NCI-H128 (cell line): ENCODE data around the gene CSKMT.
"Not testable (repeated sequence)": the region's sequence is repeated elsewhere in the genome, so short reads cannot be mapped to it uniquely, and the experiment has no call there.

Source experiments
- DNase-seq: peaks from one replicate; lab custom pipeline; 2025; ENCODE audit not compliant: unreplicated experiment; lab: John Stamatoyannopoulos, UW

Gene CSKMT

GRCh38 chr11:62665075-62665598 lies at the start of gene CSKMT, which contains the start of gene C11orf98:
Gene CSKMT (plus strand): TSS chr11:62665312. CDS start chr11:62665880, 568 bp downstream.
Gene C11orf98 (minus strand): TSS chr11:62665210. CDS start chr11:62665169, 41 bp downstream.
- DNase-seq = peak; percentile 91

- no peak for DNase-seq
Measured at GRCh38 chr11:62615521-62615920, 49.6 kb upstream of the CSKMT start.

DNA sequence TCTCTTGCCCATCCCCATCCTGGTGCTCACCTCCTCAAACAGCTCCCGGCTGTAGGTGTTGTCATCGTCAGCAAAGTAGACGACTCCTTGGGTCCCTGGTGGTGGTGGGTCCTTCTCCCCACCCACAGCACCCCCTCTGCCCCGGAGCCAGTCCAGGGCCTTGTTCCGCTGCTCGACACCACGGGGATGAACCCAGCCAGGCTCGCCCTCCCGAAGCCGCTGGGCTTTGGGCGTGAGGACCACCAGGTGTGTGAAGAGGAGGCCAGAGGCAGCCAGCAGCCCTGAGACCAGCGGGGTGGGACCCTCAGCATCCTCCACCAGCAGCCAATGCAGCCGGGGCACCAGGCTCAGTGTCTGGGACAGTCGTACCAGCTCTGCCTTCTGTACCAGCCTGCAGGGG lies 48.2 kb upstream of the CSKMT start:
- DNase-seq = not testable (repeated sequence)

GRCh38 chr11:62621027-62621566 lies 44.0 kb upstream of the CSKMT start:
- no peak for DNase-seq

GRCh38 chr11:62621567-62622470 lies 43.3 kb upstream of the CSKMT start, which contains the start of gene B3GAT3:
Gene B3GAT3 (minus strand): TSS chr11:62621986. CDS start chr11:62621947, 39 bp downstream.
- peak; percentile 95 for DNase-seq

- DNase-seq = no peak
Measured at GRCh38 chr11:62622476-62623089, 42.5 kb upstream of the CSKMT start.

DNA sequence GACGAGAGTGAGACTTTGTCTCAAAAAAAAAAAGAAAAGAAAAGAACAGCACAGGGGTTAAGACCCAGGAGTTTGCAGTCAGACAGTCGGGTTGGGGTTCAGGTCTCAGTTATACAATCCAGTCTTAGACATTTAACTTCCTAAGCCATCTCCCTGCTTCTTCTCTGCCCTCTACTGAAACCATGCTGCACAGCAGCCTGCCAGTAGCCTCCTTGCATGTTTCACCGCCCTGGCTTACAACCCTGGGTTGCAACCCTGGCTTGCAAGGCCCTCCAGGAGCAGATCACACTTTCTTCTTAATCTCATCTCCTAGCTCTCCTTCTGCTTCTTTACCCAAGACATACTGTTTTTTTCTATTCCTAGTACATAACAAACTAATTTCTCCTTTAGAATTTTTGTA lies 37.4 kb upstream of the CSKMT start:
- DNase-seq = no peak

DNA sequence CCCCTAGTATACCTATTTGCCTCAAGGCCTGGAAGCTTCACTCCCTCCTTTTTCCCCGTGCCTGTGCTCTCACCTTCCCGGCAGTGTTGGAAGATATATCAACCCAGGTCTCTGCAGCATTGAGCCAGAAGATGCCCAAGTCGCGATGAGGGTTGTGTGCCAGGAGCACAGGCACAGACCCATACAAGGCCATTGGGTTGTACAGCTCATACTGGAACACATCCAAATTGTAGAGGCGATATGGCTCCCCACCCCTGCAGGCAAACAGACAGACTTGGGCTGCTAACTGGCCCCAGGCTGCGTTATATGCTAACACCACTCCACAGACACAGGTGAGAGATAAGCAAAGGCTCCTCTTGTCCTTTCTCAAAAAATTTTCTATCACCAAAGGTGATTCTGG lies 32.6 kb upstream of the CSKMT start:
- no peak for DNase-seq

- DNase-seq = no peak
Measured at GRCh38 chr11:62644220-62644619, 20.9 kb upstream of the CSKMT start.

DNA sequence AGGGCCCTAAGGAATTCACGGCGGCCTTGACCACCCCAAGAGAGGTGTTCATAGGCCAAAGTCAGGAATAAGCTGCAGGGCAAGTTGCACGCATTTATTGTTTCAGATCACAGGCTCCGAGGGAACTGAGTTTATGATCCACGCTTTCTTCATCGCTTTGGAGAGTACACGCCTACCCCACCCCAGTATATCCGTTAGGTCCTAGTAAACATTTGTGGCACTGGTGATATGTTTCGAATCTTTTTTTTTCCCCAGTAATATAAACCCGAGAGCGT lies 19.5 kb upstream of the CSKMT start:
- no peak for DNase-seq

- DNase-seq = peak; percentile 98
Measured at GRCh38 chr11:62645946-62646824, 18.9 kb upstream of the CSKMT start, which contains the start of gene GANAB. Gene GANAB (minus strand): TSS chr11:62646613. CDS start chr11:62646599, 14 bp downstream.

- DNase-seq = no peak
Measured at GRCh38 chr11:62646825-62647608, 18.1 kb upstream of the CSKMT start.

DNA sequence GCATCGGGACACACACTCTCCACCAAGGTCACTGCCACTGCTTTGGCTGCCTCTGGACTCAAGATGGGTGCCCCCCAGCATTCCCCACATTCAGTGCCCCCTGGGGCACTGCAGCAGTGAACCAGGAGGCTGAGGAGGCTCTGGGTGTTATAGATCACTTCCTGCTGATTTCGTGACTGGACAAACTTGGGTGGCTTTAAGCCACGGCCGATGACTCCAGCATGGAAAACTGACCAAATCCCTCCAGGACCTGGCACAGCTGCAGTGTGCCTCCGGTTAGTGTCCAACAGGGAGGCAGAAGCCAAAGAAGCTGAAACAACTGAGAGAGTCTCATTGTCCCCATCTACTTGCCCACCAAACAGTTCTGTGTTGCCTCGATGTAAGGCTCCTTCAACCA lies 17.5 kb upstream of the CSKMT start:
- DNase-seq = no peak

DNA sequence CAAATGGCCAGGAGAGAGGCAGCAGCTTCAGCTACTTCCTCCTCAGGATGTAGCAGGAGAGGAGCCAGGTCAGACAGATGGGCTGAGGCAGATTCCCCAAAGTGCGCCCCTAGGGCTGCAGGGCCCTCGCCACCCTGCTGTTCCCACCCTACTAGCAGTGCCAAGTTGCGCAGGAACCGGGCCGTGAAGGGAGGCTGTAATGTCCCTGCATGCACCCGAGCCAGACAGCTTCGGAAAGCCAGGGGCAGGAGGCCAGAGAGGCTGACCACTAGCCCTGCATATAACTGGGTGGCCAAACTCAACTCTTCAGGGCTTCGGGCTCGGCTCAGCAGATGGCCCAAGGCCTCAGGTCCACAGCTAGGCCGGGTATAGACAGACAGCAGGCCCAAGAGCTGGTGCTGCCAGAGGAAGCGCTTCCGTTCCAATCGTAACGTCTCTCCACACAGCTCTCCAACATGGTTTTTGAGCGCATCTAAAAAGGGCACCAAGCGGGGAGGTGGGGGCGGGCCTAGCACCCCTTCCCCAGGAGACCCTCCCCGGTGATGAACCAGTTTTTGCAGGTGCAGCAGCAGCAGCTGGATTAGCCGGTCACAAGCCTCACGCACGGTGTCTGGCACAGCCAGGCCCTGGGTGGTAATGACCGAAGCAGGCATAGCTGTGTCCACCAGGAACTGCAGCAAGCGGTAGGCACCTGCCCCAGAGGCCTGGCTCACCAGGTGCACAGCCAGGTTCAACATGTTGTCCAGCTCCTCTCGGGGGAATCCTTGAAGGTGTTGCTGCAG lies 16.7 kb upstream of the CSKMT start:
- DNase-seq = no peak

- DNase-seq = no peak
Measured at GRCh38 chr11:62648967-62649364, 16.1 kb upstream of the CSKMT start.

DNA sequence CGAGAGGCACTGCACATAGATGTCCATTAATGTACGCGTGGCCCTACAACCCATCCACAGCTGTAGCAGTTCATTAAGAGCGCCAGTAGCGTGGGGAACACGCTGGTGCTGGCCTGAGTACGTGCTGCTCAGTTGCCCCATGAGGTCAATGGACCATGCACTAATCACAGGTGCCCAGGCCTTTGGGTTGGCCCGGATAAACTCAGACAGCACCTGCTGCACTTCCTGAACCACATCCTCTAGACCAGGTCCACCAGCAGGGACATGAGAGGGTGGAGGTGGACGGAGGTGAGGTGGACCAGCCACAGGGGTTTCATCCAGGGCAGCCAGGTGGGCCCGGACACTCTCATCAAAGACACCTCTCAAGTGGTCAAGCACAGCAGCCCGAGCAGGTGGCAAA lies 15.6 kb upstream of the CSKMT start:
- no peak for DNase-seq

DNA sequence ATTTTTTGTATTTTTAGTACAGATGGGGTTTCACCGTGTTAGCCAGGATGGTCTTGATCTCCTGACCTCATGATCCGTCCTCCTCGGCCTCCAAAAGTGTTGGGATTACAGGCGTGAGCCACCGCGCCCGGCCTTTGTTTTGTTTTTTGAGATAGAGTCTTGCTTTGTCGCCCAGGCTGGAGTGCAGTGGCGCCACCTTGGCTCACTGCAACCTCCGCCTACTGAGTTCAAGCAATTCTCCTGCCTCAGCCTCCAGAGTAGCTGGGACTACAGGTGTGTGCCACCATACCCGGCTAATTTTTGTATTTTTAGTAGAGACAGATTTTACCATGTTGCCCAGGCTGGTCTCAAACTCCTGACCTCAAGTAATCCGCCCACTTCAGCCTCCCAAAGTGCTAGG lies 14.8 kb upstream of the CSKMT start:
- DNase-seq = not testable (repeated sequence)

DNA sequence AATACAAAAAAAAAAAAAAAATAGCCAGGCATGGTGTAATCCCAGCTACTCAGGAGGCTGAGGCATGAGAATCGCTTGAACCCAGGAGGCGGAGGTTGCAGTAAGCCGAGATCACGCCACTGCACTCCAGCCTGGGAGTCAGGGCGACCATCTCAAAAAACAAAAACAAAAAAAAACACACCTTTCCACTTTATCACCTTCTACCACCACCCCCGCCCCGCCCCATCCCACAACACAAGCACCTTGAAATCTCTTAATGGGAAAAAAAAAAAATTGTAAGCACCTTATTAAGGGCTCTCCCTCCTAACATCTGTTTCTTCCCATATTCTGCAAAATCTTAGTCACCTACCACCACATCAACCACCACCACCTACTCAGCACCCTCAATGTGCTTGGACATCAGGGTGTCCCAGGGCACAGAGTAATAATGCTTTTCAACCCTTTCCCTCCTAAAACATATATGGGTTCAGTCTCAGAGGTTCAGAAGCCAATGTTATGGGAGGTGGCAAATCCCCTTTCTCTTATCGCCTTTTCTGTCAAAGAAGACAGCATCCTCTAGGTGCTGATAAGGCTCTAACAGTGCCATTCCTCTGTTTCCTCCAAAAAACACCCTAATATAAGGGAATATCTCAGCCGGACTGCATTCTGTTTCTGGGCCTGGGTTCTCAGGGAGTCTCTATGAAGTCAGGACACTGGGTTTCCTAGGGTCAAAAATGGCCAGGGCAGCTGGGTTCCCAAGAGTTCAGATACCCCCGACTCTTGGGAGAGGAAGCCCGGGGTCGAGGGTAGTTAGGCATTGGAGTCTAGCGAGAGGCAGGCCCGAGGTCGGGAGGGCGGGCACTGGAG lies 12.7 kb upstream of the CSKMT start:
- no peak for DNase-seq
